GM21390 (cell line): ENCODE data around the gene COL4A1.

Source experiments
- ATAC-seq: cut with Tn5 transposase; IDR thresholded peaks from one replicate; pipeline ENCODE4 v1.9.1; 2021; ENCODE audit not compliant: unreplicated experiment

The COL4A1 gene

DNA sequence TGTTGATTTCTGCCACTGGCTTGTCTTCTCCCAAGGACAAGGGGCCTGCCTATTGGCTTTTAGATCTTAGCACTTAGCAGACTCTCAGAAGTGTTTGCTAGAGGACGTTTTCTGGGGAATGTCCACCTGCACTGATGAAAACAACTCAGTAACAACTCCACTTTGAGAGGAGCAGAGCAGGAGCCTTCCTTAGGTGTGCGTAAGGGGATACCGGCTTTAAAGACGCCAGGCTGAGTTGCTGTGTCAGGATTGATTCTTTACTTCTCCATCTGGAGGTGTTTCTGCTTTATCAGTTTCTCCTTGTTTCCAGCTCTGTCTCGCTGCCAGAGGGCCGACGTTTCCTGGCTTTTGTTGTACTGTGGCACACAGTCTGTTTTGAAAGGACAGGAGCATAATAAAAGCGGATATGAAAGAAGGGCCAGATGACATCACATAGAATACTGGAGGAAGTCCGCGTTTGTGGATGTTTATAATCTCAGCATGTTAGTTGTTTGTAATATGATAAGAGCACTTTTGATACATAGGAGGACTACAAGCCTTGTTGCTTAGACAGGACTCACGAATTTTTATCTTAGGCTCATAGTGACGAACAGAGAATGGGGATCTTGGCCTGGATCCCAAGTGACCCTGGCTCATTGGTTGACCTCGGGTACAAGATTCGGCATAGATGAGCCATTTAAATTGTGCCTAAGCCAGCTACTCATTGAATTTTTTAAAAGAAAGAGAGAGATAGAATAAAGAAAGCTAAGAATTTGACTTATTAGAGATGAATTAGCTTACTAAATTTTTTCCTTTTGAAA, 34.7 kb upstream of the COL4A1 start:
- peak; percentile 51 for ATAC-seq

DNA sequence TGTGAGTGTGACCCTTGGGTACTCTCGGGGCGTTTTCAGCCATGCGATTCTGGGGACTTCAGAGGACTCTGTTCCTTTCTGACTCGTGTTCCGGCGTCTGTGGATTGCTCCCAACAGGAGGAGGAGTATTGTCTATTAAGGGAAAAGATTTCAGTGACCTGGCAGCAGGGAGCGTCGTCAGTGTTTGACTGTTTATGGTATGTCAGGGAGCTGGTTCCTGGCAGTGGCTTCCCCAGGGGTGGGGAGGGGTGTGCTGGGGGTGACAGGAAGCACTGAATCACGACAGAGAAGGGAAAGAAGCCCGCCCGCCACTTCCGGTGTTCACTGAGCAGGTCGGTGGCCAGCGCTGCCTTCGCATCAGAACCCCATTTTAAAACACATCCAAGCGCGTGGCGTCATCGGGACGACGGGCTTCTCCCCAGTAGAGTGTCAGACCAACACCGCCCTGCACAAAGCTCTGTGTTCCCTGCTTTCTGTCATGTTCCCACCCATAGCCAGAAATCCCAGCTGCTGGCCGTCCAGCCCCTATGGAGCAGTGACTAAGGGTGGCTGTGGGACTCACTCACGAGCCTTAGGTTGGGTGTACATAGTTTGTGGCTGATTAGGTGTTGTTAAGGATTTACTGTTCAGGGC, 34.0 kb upstream of the COL4A1 start:
- no peak for ATAC-seq

DNA sequence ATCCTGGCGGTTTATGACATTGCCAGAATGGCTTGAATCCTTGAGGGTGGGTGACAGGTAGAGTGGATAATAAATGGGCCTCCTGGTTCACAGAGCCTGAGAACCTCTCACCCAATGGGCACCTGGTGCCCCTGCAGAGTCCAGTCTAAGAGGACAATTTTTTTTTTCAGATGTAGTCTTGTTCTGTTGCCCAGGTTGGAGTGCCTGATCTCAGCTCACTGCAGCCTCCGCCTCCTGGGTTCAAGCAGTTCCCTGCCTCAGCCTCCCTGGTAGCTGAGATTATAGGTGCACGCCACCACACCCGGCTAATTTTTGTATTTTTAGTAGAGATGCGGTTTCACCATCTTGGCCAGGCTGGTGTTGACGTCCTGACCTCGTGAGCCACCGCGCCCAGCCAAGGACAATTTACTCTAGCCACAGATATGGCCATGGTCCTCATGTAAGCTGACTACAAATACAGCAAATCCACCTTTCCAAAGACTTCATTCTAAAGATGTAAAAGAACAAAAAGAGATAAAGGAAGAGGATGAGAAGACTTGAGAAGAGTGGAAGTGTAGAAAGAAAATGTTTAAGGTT, 33.1 kb upstream of the COL4A1 start:
- ATAC-seq, result no peak

DNA sequence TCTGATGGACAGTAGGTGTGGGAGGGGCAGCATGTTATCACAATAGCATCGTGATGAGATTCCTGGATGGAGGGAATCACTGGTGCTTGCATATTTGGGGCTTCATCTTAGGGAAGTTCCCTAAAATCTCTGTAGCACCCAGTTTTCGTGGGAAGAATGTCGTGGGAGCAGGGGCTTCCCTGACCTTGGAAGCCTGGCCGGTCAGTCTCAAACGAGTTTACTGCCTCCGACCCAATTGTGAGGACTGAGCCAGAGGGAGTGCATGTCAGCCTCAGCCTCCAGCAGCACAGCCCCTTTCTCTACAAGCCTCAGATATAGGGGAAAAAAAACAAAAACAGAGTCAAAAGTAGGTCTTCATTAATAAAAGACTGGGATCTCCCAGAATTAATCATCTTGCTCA, 32.3 kb upstream of the COL4A1 start:
- no peak for ATAC-seq

DNA sequence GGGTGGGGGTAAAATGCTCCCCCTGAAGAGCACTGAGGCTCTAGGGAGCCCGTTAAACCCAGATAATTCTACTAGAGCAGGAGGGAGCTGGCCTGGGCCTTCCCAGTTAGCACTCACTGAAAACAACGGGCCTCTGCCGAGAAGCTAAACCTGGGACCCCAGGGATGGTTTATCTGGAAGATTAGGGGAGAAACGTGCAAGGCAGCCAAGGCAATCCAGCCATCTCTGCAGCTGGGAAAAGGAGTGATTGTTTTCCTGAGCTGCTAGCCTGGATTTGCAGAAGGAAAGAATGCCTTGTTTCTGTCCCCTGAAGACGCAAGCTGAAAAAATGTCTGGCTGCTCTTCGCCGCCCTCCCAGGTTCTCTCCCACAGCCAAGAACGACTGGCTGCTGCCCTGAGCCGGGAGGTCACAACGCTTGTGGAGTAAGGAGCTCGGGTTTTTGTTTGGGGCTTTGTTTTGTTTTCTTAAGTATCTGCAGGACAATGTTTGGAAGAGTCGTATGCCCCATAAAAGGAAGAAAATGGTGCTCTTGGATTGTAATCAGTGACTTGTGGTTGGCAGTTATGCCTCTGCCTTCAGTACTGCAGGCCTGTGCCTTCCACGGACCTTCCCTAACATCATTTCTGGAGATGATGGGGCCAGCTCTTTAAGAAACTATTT, 31.6 kb upstream of the COL4A1 start:
- no peak for ATAC-seq

DNA sequence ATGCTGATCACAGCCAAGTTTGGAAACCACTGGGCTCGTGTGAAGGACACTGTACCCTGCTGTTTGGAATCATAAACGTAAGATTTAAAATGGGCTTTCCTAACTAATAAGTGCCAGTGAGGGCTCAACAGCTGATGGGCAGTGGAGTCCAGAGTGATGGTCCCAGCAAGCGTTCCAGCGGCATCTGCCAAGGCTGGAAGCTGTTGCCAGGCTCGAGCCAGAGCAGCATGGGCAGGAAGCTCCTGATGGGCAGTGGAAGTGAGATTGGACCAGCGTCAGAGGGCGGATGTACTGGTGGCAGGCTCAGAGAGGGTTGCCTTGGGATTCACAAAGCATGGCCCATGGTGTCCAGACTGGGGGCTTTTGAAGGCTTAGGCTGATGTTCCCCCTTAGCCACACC, 30.3 kb upstream of the COL4A1 start:
- ATAC-seq, result no peak

DNA sequence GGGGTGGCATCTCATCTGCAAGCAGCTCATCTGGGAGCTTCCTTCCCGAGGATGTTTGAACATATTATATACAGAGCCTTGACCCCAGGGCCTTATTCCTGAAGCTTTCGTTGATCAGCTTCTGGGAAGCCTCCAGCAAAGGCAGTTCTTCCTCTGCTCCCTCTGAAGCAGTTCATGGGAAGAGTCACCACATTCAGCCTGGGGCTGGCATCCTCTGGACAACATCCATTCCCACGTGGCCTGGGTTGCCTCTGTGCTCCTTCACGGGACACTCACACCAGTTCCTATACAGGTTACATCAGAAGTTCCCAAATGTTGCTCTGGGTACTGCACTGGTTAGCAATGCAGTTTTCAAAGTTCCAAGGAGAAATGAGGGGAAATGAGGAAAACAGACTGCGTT, 29.7 kb upstream of the COL4A1 start:
- ATAC-seq, result no peak

DNA sequence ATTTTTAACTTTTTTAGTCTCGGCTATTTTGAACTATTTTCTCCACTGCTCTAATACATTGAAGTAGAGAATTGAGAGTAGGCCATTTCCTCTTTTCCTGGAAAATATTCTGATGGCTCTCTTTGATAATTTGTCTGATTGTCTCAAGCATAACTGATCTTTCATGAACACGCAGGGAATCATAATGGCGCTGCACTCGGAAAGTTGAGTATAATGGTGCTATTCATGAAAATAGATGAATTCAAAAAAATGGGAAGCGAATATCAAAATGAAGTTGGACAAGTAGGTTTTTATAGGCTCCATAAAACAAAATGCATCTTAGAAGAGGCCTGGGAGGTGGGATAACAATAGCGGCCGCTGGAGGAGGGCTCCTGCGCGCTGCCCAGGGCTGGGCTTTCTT, 29.2 kb upstream of the COL4A1 start:
- no peak for ATAC-seq

DNA sequence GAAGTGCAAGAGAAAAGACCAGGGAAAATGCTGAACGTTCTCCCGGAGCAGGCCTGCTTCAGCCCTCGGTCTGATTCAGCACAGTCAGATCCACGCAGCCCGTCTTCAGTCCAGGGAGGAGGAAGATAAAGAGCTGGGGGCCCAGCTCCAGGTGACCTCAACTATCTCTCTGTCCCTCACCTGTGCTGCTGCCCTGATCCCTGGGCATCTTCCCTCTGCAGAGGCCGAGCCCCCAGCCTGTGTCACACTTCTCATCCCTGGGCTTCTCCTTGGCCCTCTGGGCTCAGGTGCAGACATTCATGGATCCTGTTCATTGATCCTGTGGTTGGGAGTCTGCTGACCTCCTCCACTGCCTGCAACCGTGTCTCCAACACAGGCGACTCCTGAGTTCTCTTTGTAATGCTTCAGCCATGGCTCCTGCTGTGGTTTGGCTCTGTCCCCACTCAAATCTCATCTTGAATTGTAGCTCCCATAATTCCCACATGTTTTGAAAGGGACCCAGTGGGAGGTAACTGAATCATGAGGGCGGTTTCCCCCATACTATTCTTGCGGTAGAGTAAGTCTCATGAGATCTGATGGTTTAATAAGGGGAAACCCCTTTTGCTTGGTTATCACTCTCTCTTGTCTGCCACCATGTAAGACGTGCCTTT, 28.0 kb upstream of the COL4A1 start:
- ATAC-seq, result no peak

DNA sequence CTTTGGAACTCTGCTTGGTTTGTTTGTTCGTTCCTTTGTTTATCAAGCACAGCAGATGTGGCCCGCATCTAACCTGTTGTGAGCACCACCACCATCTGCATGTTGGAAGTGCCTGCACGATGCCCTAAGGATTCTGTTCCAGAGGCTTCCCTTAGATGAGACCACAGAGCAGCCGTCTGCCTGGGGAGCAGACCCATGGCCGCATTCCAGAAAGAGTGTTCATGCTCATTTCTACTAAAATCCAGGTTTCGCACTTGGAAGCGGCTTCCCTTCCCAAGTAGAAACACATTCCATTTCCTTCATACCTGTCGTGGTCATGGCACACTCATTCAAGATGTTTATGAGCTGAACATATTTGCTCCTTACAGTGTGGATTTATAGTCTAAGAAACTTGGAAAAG, 27.3 kb upstream of the COL4A1 start:
- no peak for ATAC-seq

DNA sequence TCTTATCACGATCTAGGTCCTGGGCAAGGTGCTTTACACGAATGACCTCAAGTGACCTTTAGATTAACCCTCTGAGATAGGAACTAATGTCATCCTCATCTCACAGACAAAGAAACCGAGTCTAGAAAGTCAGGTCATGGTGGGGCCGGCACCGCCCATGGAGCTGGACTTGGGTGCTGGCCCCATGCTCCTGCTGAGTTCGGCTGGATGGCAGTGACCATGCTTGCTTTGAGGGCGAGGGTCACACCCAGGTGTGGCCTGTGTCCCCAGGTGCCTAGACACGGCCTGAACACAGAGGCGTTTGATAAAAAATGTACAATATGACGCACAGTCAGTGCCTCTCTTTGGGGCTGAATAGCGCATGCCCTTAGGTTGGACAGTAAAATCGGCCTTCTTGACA, 26.9 kb upstream of the COL4A1 start:
- ATAC-seq, result no peak

DNA sequence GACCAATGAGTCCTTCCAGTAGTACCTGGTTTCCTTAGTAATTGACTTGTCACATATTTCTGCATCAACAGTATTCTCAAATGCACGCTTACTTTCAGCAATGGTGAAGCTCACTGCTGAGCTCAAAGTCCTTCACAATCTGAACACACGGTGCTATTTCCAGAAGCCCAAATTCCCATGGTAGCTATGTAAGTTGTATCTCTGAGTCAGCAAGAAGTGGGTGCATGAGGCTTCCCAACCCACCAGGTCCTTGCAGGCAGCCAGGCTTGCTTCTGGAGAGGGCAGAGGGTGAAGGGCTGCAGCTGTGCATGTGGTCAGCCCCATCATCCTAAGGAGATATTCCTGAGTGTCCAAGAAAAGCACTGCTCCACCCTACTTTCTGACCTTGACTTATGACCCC, 25.8 kb upstream of the COL4A1 start:
- ATAC-seq, result no peak

DNA sequence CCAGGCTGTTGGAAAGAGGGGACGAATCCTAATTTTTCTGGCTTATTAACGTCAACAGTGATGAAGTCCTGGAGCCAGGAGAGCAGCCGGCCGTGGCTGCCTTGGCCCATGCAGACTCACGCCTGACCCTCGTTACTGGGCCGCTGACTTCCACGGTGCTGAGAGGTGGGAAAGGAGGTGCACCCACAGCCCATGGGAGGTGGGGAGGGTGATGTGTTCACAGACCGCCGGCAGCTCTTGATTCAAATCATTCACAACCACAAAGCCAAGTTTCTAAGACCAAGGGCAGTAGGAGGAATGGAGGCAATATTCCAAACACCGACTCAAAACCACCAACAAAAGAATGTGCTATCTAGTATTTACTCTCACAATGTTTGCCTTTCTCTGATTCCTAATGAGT, 24.4 kb upstream of the COL4A1 start:
- no peak for ATAC-seq

DNA sequence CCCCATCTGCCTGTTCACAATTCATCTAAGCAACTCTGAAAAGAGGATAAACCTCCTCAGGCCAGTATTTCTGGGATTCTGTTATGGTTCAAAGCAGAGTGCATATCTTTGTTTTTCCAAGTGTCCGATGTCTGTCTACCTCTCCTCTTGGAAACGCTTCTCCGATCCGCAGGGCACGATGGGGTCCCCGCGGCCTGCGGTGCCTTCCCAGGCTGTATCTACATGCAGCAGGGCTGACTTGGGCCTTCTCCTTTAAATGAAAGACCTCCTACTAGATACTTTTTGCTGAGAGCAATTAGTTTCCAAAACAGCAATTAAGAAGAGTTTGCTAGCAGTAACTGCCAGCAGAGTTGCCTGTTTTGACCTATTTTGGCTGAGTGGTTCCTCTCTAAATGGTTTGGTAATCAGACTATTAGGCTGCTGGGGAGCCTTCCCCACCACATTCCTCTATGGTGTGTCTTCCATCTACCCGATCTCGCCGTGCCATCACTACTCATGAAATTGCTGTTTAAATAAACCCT, 23.6 kb upstream of the COL4A1 start:
- no peak for ATAC-seq

DNA sequence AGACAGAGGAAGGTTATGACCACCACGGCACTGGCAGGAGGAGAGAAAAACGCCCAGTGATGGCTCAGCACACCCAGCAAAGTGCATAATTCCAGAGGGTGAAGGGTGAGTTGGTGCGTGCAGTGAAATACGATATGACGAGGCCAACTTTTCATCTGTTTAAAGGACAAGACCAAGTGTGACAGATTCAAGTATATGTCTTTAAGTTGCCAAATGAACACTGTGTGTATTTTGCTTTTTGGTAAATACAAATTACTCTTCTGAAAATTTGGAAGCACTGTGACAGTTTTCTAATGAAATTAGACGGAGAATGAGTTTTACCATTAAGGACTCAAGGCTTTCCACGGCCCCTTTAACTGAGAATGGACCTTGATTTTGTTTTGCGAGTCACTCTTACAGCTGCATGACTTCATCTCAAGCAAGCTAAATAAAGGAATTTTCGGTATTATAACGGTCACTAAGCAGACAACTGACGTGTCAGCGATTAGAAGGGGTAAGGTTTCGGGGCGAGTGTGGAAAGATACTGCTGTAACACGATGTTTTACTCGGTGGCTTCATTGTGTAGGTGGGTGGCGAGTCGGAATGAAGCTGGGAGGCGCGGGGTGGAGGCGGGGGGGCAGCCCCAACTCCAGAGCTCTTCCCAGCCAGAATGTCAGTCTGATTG, 23.0 kb upstream of the COL4A1 start:
- no peak for ATAC-seq

DNA sequence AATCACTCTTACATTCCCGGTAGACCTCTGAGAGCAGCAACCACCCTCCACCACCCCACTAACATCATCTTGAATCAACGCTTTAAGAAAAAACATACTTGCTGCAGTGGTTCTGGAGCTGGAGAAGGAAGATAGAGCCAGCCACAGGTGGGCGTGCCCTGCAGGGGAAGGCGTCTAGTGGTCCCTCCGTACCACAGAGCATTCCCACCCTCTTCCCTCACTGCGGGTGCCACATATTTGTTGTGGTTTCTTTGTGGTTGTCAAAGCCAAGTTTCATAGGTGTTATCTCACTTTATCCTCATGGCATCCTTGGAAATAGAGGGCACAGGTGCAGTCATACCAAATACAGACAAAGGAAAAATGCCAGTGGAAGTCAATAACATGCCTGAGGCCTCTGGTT, 22.3 kb upstream of the COL4A1 start:
- no peak for ATAC-seq

DNA sequence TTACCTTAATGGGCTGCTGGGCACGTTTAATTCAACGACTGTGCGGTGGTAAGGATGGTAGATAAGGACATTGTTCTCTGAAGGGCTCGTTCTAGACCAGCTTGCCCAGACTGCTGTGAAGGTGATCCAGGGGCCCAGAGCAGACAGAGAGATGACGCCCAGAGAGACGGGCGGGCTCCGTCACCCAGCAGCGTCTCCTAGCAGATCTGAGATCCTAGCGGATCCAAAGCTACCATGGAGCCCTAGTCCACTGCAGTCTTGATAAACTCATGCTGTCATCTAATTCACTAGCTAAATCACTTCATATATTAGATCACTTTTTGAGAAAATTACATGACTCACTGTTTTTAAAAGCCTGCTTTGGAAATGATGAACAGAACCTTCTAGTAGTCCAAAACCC, 21.6 kb upstream of the COL4A1 start:
- no peak for ATAC-seq

DNA sequence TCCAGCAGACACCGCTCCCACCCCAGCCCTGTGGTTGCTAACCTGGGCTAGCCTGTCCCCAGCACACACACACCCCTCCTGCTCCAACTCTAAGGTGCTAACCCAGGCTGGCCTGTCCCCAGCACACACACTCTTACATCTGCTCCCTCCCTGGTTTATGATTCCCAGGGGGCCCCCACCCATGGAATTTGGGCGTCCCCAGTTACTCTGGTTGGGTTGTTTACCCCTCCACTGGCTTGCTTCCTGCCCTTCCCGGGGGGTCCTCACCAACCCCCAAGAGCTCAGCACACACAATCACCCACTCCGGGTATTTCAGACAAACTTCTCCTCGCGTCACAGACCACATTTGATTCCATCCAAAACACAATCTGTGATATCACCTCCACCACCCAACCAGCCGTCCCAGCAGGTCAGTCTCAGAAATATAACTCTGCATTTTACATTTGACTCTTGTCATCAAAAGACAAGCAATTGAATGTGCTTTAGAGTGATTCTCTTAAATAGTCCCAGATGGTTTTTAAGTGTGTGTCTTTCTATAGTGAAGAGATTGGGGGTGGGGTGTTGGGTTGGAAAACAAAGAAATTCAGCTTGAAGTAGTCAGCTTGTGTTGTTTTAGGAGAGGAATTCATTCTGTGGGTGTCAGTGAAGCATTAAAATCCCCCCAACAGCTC, 20.2 kb upstream of the COL4A1 start:
- ATAC-seq, result no peak

DNA sequence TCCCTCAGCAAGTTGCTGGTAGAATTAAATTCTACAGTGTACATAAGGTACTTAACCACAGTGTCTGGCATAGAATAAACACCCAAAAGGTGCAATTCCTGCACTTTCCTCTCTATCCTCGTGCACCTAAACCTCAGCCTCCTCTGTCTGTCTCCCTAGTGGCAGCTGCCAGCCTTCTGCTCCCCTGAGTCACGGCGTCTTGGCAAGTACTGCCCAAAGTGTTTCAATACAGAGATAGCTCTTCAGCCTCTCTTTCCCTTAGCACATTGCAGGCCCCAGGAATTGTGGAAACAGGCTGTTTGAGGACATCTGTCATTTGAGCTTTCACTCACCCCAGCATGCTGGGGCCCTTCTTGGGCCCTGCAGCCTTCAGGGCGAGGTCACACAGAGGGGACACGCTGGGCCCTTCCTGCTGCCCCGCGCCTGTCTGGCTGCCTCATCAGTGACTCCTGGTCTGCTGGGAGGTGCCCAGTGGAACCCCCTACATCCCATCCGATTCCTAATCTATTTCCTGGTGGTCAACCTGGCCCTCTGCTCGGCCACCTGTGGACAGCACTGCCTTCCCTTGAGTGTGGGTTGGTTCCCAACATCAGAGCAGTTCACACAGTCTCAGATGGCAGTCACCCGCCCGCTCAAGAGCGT, 19.4 kb upstream of the COL4A1 start:
- ATAC-seq, result no peak
